ENCODE data around the gene VSIR.

- TF ChIP-seq, protein P1, sequence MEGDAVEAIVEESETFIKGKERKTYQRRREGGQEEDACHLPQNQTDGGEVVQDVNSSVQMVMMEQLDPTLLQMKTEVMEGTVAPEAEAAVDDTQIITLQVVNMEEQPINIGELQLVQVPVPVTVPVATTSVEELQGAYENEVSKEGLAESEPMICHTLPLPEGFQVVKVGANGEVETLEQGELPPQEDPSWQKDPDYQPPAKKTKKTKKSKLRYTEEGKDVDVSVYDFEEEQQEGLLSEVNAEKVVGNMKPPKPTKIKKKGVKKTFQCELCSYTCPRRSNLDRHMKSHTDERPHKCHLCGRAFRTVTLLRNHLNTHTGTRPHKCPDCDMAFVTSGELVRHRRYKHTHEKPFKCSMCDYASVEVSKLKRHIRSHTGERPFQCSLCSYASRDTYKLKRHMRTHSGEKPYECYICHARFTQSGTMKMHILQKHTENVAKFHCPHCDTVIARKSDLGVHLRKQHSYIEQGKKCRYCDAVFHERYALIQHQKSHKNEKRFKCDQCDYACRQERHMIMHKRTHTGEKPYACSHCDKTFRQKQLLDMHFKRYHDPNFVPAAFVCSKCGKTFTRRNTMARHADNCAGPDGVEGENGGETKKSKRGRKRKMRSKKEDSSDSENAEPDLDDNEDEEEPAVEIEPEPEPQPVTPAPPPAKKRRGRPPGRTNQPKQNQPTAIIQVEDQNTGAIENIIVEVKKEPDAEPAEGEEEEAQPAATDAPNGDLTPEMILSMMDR (IDR thresholded peaks at IDR 0.05): no peak
- no peak for TF ChIP-seq POLR2A (IDR thresholded peaks at IDR 0.05)
Measured at GRCh38 chr10:71820966-71821365, 47.6 kb upstream of the VSIR start.

All from right lobe of liver (tissue), 4 donors.